Ectodermal cell (in vitro differentiated cells): ENCODE measurements around the gene C10orf67.

ENCODE experiments used
- H3K27ac ChIP-seq: 2 replicates; pipeline ENCODE4 v1.7.0; 2013; ENCODE audit warnings: mild to moderate bottlenecking, low read depth, low read length; ENCODE audit not compliant: insufficient read depth, poor library complexity, severe bottlenecking
- H3K27me3 ChIP-seq: 2 replicates; pipeline ENCODE4 v1.7.0; 2013; ENCODE audit warnings: mild to moderate bottlenecking, low read length; ENCODE audit not compliant: insufficient read depth, control insufficient read depth, poor library complexity, severe bottlenecking
- H3K36me3 ChIP-seq: one replicate; pipeline ENCODE4 v1.7.0; 2013; ENCODE audit warnings: low read length; ENCODE audit not compliant: control insufficient read depth, insufficient read depth
- H3K4me1 ChIP-seq: one replicate; pipeline ENCODE4 v1.7.0; 2013; ENCODE audit warnings: low read length; ENCODE audit not compliant: control insufficient read depth, insufficient read depth
- H3K4me3 ChIP-seq: 2 replicates; pipeline ENCODE4 v1.7.0; 2013; ENCODE audit warnings: low read depth, low read length, control low read depth; ENCODE audit not compliant: insufficient read depth
- H3K9me3 ChIP-seq: 2 replicates; pipeline ENCODE4 v1.7.0; 2013; ENCODE audit warnings: mild to moderate bottlenecking, low read length, moderate library complexity; ENCODE audit not compliant: control insufficient read depth
- WGBS, 2 experiments: methylation state at CpG; one replicate each; pipeline ENCODE4 v1.1.7; 2013; ENCODE audit warnings: missing lambda C conversion rate in 2 of 2; 5-methylcytosine and 5-hydroxymethylcytosine counted together

Gene C10orf67

GRCh38 chr10:23156447-23157150 is 188.0 kb downstream of the C10orf67 start:
- WGBS, 2 experiments = 73 to 77% methylated on average over 10 of the region's 10 CpGs
- Histone ChIP-seq H3K4me1 (peaks cover 4% of the 10 kb centered on the region), H3K4me3 (no peak overlapping the region), H3K9me3 (no peaks in the 10 kb centered on the region), H3K27me3 (peaks cover 15% of the 10 kb centered on the region), H3K27ac (no peak overlapping the region), H3K36me3 (no peaks in the 10 kb centered on the region)

GRCh38 chr10:23155169-23155568 is 189.4 kb downstream of the C10orf67 start:
- H3K27ac ChIP-seq = no peak overlapping the region
- H3K36me3 ChIP-seq = no peaks in the 10 kb centered on the region
- H3K9me3 ChIP-seq = no peaks in the 10 kb centered on the region
- H3K4me3 ChIP-seq = no peak overlapping the region
- peaks cover 3% of the 10 kb centered on the region for H3K27me3 ChIP-seq
- 79 to 85% methylated on average over 7 of the region's 7 CpGs for WGBS, 2 experiments
- peaks cover 4% of the 10 kb centered on the region for H3K4me1 ChIP-seq
